Renal cortical epithelial cell (primary cell): ENCODE measurements around the gene LGALS3BP. TPM values are rescaled to one million over a fixed set of nuclear protein-coding genes. Genes with fewer than 3 reads are reported as not detected.

Experiments
- DNase-seq: peaks from one replicate; pipeline ENCODE4 v3.0.0-alpha.2; 2011; ENCODE audit warnings: low read depth
- total RNA-seq: library from RNA; depleted of rRNA; stranded (reverse); fragments of >200 nt; gene quantifications from 2 replicates; pipeline ENCODE4 v1.2.3, GENCODE V29; 2014

LGALS3BP gene
- total RNA-seq, 1 donor from 2014 or later, result 548 TPM

DNA sequence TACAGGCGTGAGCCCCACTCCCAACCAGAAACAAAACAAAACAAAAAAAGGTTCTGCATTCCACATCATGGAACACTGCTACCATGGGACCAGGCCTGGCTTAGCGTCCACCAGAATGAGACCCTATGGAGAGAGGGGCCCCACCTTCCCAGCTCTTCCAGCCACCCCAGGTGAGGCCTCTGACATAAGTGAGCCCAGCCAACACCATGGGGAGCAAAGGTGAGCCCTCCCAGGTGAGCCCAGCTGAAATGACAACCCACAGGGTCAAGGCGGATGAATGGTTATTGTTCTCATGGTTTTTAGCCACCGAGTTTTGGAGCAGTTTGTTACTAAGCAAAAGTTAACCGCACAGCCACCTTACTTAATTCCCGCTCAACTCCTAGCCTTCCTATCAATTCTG, 16.3 kb downstream of the LGALS3BP start:
- DNase-seq, result no peak

DNA sequence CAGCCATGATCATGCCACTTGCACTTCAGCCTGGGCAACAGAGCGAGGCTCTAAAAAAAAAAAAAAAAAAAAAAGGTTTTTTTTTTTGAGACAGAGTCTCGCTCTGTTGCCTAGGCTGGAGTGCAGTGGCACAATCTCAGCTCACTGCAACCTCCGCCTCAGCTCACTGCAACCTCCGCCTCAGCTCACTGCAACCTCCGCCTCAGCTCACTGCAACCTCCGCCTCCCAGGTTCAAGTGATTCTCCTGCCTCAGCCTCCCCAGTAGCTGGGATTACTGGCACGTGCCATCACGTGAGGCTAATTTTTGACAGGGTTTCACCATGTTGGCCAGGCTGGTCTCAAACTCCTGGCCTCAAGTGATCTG, 16.8 kb downstream of the LGALS3BP start:
- DNase-seq, result peak; percentile 28

DNA sequence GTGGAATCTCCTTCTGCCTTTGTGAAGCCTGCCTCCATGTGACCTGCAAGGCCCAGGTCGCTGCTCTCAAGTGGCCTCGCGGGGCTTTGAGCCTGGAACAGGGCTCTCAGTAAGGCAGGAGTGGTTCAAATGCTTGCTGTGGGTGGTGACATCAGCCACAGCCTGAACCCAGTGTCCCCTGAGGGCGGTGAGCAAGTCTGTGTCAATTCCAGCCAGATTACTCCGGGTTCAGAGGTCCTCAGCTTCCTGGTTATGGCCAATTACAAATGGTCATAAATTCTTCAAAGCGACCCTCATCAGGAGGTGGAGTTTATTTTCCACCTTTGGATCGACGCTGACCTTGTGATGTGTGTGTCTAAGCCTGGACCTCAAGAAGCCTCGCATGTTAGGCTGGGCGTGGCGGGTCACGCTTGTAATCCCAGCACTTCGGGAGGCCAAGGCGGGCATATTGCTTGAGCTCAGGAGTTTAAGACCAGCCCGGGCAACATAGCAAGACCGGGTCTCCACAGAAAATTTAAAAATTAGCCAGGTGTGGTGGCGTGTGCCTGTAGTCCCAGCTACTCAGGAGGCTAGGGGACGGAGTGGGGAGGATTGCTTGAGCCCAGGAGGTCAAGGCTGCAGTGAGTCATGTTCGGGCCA, 17.3 kb downstream of the LGALS3BP start:
- peak; percentile 44 for DNase-seq

DNA sequence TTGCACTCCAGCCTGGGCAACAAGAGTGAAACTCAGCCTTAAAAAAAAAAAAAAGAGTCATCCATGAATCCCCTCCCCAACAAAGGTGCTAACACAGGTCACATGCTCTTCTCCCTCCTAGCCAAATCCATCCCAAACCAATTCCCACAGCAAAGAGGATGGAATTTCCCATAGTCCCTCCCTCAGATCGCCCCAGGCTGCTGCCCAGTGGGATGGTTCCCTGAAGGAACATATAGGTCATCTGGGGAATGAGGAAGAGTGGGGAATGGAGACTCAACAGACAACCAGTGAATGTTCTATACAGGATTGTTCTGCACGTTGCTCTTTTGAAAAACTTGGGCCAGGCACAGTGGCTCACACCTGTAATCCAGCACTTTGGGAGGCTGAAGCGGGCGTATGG, 18.2 kb downstream of the LGALS3BP start:
- DNase-seq, result no peak

DNA sequence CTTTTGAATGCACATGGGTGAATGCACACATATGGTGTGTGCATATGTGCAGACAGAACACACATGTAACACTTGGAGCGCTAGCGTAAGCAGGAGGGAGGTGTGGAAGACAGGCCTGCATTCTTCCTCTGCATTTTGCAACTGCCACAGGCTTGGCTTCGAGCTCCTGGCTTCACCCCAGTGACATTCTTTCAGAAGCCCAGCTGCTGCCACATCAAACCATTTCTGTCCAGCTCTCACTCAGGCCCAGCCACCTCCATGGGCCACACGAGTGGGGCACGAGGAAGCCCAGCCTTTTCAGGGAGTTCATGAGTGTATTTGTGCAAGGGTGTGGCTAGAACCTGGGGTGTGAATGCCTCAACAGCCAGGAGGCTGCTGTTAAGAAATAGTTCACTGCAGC, 18.8 kb downstream of the LGALS3BP start:
- DNase-seq, result no peak

DNA sequence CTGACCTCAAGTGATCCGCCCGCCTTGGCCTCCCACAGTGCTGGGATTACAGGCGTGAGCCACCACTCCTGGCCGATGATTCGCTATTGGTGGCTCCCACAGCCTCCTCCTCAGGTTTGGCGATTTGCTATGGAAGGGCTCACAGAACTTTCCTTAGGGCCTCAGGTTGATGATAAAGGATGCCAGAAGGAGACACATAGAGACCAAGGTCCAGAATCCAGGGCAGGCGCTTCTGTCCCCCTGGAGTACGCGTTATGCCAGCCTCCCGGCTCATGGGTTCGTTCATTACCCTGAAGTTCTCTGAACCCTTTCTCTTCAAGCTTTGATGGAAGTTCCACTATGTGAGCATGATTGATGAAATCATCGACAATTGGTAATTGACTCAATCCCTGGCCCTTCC, 19.9 kb downstream of the LGALS3BP start:
- DNase-seq, result no peak

DNA sequence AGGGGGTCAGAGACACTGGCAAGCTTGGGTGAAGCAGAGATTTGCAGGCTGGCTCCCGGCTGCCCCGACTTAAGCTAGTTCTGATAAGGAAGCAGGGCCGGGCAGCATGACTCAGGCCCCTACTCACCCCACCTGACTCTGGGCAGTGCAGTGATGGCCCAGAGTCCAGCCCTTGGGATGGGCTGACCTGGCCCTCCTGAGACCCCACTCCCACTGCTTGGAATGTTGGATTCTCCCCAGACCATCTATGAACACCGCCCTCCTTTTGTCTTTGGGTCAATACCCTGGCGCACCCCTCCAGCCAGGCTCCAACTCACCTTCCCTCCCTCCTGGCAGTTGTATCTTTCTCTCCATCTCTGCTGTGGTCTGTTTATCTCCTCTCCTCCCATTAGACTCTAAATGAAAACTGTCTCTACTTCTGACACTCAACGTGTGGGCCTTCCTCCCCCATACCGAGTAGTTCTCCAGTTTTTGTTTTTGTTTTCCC, 21.0 kb downstream of the LGALS3BP start:
- no peak for DNase-seq

DNA sequence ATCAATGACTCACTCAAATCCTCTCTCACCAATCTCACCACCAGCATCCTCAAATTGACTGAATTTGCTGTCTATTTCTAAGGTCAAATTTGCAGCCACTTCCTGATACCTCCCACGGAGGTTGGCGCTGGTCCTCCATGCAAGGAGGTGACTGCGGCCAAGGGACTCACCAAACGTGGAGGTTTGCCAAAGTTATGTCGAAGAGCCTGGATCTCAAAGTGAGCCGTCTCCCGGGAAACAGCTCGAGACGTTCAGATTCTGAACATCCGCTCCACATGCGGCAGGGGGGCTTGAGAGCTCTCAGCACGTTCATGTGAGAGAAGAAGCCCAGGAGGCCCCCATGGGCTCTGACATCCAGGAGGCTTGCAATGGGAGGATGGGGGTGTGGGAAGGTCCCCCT, 22.6 kb downstream of the LGALS3BP start:
- DNase-seq, result no peak

DNA sequence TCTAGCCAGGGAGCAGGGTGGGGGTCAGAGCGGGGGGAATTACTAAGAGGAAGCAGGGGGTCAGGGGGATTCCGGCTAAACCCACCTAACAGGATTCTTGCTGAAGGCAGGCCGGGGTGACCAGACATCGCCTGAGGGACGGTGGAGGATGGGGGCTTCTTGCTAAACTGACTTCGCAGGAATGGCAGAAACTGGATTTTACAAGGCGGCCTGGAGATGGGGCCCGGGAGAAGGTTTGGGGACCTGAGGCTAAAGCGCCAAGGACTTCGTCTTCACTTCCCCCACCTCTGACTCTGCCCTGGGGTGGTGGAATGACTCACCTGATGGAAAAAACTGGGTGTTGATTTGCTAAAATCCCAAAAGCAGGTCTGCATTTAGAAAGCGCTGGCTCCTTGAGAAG, 23.5 kb downstream of the LGALS3BP start:
- DNase-seq, result no peak

DNA sequence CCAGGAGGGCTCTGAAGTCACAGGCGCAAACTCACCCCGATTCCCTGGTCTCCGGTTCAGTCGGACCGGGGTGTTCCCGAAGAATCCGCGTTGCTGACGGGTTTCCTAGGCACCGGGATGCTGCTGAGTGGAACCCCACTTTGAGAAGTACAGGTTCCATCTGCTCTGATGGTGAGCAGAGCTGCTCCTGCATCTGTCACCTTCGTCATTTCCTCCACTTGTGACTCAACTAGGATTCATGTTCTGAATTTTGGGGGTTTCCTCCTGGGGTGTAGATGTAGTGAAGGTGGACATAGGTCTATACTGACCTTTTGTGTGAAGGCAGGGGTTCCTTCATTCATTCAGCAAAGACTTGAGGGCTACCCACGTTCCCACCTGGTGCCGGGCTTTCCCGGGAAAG, 25.0 kb downstream of the LGALS3BP start:
- no peak for DNase-seq

DNA sequence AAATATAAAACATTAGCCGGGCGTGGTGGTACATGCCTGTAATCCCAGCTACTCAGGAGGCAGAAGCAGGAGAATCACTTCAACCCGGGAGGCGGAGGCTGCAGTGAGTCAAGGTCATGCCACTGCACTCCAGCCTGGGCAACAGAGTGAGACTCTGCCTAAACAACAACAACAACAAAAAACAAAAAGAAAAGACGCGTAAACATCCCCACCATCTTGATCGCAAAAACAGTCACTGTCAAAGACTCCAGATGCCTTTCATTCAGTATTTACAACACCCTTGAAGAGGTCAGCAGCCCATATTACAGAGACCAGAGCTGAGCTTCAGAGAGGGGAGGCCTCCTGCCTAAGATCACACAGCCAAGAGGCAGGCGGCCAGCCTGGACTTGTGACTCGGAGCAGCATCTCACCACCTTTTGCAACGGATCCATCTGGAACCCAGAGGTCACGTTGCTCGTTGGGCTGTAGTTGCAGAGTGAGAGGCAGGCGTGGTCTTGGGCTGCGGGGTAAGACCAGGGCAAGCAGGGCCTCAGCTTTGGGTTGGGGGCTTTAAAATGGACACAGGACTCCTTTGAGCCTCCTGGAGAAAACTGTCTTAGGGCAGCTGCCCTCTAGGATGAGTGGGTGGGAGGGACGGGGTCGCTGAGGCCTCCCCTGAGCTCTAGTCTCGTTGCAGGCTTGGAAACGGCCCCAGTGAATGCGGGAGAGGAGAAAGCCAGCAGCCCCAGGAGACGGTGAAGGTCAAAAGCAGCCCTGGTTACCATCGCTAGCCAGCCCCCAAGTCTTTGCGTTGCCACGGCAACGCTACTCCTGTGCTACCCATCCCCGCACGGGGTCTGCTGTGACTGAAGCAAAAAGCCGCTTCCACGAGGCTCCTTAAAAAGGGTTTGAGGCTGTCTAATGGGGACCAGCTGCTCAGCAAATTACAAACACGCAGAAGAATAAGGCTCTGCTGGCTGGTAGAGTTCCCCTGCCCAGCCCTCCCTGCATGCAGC, 26.1 kb downstream of the LGALS3BP start:
- DNase-seq, result no peak

DNA sequence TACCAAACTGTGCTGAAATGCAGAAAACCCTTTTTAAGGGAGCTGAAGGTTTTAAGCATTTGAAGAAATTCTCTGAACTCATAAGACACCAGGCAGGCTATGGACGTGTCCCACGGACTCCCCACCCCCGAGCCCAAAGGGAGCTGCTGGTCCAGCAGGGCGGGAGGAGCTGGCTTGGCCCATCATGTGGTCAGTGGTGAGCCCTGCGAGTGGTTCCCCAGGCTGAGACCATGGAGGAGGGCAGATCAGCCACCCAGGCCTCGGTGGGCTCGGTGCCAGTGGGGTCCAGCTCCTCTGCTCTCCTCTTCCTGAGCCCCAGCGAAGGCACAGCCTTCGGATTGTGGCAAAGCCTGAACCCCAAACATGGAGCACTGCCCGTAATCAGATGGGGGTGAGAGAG, 27.0 kb downstream of the LGALS3BP start:
- DNase-seq, result no peak

DNA sequence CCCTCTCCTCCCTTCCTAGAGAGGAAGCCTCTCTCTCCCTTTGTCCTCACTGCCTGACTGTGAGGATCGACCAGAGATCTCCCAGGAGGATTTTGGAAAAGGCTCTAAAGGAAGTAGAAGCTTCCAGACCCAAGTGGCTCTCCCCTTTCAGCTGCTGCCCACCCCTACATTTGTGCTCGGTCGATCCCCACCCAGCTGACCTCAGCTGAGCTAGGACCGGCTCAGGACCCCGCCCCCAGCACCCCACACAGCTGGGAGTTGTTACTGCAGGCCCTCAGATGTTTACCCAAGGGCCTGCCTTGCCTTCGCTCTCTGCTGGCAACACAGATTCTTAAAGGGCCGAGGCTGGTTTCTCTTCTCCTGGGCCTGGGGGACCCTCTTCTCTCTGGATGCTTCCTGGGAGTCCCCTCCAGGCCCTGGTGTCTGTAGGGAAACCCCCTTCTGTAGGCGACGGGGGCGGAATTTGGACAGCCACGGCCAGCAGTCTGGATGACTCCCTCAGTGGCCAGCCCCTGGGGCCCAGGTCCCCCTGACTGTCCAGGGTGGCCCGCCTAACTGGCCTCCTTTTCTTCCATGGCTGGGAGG, 27.7 kb downstream of the LGALS3BP start:
- DNase-seq, result no peak

DNA sequence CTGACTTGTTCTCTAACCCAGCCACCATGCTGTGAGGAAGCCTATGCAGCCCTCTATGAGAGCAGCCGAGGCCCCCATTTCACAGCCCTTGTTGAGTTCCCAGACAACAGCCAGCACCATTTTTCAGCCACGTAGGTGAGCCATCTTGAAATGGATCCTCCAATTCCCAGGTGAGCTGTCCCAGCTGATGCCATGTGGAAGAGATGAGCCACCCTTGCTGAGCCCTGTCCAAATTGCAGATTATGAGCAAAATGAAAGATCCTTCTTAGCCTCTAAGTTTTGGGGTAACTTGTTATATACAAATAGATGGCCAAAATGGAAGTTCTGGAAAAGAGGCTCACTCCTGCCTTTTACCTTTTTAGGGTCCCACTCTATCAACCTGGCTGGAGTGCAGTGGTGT, 28.9 kb downstream of the LGALS3BP start:
- no peak for DNase-seq

DNA sequence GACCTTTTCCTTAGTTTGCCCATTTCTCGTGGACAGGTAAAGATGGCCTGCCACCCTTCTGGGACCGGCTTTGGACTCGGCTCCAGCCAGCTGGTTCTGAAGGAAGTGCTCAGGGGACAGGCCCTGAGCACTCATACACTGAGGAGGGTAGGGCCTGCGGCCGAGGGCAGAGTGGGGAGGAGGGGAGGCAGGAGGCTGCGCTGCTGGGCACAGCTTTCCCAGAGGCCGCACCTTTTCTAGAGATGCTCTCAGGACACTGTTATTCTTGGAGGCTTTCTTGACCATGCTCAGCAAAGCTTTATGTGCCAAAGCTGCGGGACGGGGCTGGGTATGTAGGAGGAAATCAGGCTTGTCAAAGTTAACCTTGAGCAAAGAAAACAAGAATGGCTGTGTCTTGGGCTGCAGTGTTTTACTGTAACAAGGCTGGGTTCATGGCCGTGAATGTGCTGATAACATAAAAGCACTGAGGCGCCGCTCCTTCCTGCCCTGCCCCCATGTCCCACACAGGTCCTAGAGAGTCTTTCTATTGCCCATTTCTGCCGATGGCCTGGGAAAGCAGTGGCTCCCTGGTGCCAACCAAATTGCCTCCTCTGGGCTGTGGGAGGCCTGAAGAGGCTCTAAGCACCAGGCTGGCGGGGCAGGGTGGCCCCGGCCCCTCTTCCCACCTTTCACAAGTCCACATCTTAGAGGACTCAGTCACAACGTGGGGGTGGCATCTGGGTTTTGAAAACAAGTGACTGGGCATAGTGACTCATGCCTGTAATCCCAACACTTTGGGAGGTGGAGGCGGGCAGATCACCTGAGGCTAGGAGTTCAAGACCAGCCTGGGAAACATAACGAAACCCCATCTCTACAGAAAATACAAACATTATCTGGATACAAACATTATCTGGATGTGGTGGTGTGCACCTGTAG, 32.2 kb downstream of the LGALS3BP start:
- DNase-seq, result peak; percentile 73

DNA sequence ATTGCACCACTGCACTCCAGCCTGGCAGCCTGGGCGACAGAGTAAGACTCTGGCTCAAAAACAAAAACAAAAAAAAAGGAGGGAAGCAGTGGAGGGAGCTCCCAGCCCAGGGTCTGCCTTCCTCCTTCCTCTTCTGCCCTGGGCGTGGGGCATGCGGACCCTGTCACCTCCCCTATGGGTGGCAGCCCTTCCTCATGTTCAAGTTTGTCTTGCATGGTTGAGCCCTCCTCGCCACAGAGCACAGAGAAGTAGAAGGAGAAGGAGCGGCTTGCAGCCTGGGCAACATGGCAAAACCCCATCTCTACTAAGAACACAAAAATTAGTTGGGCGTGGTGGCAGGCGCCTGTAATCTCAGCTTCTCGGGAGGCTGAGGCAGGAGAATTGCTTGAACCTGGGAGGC, 33.1 kb downstream of the LGALS3BP start:
- DNase-seq, result no peak

DNA sequence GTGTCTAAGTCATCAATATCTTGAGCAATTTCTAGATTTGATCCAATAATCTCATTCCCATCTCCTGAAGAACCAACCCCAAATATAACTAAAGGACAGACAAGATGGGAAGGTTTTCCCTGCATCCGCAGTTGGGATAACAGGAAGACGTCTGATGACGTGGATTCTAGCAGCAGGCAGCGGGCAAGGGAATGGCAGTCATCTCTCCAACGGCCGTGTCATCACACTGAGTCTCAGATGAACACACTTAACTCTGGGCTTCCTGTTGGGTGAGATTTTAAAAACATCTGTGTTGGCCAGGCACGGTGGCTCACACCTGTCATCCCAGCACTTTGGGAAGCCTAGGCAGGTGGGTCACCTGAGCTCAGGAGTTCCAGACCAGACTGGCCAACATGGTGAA, 33.6 kb downstream of the LGALS3BP start:
- no peak for DNase-seq

DNA sequence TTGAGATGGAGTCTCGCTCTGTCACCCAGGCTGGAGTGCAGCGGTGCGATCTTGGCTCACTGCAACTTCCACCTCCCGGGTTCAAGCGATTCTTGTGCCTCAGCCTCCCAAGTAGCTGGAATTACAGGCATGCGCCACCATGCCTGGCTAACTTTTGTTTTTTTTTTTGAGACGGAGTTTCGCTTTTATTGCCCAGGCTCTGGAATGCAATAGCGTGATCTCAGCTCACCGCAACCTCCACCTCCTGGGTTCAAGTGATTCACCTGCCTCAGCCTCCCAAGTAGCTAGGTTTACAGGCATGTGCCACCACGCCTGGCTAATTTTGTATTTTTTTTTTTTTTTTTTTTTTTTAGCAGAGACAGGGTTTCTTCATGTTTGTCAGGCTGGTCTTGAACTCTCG, 34.3 kb downstream of the LGALS3BP start:
- DNase-seq, result peak; percentile 58

DNA sequence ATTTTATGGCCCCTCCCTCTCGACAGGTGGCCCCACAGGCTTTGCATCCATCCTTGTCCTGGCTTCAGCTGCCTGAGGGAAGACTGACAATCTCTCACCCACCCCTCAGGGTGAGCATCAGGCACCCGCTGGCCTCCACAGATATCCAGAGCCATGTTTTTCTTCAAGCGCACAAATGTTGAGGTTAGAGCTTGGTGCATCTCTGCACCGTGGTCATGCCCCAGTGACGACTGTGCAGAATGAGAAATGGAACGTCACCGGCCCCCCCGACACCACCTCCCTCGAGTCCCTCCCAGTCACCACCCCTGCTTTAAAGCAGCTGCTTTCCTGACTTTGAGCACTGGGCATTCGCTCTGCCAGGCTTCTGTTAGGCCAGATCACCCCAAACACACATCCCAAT, 34.8 kb downstream of the LGALS3BP start:
- DNase-seq, result no peak

DNA sequence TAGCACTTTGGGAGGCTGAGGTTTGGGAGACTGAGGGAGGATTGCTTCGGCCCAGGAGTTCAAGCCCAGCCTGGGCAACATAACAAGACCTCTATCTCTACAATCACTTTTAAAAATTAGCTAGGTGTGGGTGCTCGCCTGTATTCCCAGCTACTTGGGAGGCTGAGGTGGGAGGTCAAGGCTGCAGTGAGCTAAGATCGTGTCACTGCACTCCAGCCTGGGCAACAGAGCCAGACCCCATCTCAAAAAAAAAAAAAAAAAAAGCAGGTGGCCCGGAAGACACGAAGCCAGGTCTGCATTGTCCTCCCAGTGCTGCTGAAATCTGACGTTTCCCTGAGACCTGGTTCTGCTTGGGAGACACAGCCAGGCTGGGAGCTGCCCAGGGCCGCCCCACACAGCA, 35.7 kb downstream of the LGALS3BP start:
- DNase-seq, result no peak

DNA sequence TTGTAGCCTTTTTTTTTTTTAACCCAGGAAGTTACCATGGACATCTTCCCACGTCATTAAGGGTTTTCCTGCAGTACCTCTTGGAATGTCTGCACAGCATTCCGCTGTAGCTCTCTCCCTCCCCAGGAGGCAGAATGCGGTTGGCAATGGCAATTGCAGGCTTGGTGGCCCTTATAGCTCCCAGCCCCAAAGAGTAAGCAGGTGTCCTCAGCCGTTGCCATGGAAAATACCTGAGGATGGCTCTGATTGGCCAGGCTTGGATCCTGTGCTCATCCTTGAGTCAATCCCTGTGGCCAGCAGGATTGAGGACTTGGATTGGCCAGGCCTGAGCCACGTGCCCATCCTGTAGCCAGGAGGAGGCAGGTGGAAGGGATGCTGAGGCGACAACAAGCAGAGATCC, 39.0 kb downstream of the LGALS3BP start:
- DNase-seq, result no peak

DNA sequence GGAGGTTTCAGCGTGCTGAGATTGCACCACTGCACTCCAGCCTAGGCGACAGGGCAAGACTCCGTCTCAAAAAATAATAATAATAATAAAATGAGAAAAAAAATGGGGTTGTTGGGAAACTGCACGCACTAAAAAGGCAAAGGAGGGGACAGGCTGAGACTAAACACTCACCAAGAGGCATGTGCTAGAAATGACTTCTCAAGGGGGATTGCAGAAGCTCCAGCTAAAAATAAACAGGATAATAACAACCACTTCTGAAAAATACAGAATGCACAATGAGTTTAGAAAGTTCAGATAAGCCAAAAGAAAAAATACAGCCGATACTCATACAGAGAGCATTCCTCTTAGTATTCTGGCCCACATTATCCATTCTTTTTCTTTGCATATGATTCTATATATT, 39.5 kb downstream of the LGALS3BP start:
- no peak for DNase-seq
